ENCODE results near the gene ZFAND2B. TPM values are rescaled to one million over a fixed set of nuclear protein-coding genes. Genes with fewer than 3 reads are reported as not detected.

Gene ZFAND2B
- total RNA-seq, 1 experiment from 2014 or later: 25.7 TPM

DNA sequence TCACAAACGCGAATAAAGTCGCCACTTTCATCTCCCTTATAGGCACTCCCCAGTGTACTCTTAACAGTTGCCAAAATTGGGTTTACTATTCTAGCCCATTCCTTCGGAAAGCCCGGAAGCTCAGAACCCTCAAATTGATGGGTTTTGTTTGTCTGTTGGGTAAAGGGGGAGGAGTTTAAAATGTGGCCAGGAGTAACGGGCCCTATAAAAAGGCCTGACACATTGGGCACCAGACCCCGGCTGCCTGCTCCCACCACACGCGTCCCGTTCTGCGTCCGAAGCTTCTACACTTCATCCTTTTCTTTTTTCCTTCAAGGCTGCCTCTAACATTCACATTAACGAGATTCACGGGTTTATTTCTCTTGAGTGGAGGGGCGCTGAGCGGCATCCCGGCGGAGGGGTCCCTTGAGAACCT is 46.8 kb upstream of the ZFAND2B start:
- TF ChIP-seq, protein P1, sequence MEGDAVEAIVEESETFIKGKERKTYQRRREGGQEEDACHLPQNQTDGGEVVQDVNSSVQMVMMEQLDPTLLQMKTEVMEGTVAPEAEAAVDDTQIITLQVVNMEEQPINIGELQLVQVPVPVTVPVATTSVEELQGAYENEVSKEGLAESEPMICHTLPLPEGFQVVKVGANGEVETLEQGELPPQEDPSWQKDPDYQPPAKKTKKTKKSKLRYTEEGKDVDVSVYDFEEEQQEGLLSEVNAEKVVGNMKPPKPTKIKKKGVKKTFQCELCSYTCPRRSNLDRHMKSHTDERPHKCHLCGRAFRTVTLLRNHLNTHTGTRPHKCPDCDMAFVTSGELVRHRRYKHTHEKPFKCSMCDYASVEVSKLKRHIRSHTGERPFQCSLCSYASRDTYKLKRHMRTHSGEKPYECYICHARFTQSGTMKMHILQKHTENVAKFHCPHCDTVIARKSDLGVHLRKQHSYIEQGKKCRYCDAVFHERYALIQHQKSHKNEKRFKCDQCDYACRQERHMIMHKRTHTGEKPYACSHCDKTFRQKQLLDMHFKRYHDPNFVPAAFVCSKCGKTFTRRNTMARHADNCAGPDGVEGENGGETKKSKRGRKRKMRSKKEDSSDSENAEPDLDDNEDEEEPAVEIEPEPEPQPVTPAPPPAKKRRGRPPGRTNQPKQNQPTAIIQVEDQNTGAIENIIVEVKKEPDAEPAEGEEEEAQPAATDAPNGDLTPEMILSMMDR (IDR thresholded peaks at IDR 0.05; ENCODE audit: unreplicated experiment): no peak
- H3K27me3 Mint-ChIP-seq (ENCODE audit: unreplicated experiment): no peaks in the 10 kb centered on the region
- CTCF ChIA-PET: no interaction called here
- peaks cover 10% of the 10 kb centered on the region for H3K4me1 Mint-ChIP-seq (ENCODE audit: low read depth, unreplicated experiment)
- H3K27ac Mint-ChIP-seq (ENCODE audit: unreplicated experiment): peak overlapping the region; percentile 80
- no peaks in the 10 kb centered on the region for H3K9me3 Mint-ChIP-seq (ENCODE audit: low read depth, unreplicated experiment)
- H3K4me3 Mint-ChIP-seq (ENCODE audit: low read depth, unreplicated experiment): peak overlapping the region; percentile 83
- intact Hi-C loops (cut with micrococcal nuclease; ENCODE audit: unreplicated experiment): loop anchor here (1.0 to 10.0 kb wide), 5 partner anchors 37 to 285 kb away; partner anchors contain the start of gene ABCB6
- H3K36me3 Mint-ChIP-seq (ENCODE audit: insufficient read depth, unreplicated experiment): peaks cover 12% of the 10 kb centered on the region
- TSS peak; percentile 47 for BruUV-seq (replicated peaks)
- DNase-seq: no peak

DNA sequence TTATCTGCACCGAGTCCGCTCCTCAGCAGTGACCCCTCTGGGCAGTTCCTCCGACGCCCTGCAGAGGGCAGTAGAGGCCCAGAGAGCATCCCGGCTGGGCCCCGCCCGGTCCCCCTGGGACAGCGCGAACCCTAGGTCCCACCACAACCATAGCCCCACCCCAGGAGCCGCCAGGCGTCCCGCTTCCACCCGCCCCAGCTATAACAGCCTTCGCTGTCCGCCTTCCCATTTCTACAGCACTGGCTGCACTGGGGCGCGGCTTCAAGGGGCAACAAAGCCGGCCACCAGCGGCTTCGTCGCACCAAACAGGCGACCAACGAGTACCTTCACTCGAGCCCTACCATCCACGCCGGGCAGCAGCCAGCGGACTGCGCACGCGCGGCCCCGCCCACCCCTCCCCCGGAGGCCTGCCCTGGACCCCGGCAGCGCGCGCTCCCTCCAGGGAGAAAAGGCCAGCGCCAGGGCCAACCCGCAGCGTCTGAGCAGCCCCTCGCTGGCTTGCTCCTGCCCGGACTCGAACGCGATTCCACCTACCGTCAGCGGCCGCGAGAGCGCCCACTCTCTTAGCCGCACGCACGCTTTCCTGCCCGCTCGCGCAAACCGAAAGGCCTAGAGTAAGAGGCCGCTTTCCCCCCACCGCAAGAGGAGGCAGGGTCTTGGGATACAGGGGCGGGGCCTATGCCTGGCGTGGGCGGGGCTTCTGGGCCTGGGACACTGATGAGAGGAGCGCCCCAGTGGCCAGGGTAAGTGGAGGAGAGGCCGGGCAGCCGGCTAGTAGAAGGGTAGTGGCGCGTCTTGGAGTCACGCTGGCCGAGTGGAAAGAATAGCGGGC is 46.2 kb upstream of the ZFAND2B start, which contains the start of gene NHEJ1:
Gene NHEJ1 (minus strand): TSS at position 630 of the 832 bp plus-strand sequence. CDS start 2,453 bp downstream, outside the sequence.
- H3K27me3 Mint-ChIP-seq (ENCODE audit: unreplicated experiment): no peaks in the 10 kb centered on the region
- H3K4me3 Mint-ChIP-seq (ENCODE audit: low read depth, unreplicated experiment): peak within 1 kb of the TSS; percentile 83
- intact Hi-C loops (cut with micrococcal nuclease; ENCODE audit: unreplicated experiment): loop anchor here (1.0 to 10.0 kb wide), 3 partner anchors 54 to 192 kb away; partner anchors contain the start of gene ABCB6
- H3K4me1 Mint-ChIP-seq (ENCODE audit: low read depth, unreplicated experiment): peaks cover 10% of the 10 kb centered on the region
- H3K36me3 Mint-ChIP-seq (ENCODE audit: insufficient read depth, unreplicated experiment): peaks cover 12% of the 10 kb centered on the region
- DNase-seq: peak; percentile 97
- TF ChIP-seq, protein P1 (IDR thresholded peaks at IDR 0.05; ENCODE audit: unreplicated experiment): peak; percentile 98
- no TSS peak for BruUV-seq (replicated peaks)
- peak within 1 kb of the TSS; percentile 80 for H3K27ac Mint-ChIP-seq (ENCODE audit: unreplicated experiment)
- CTCF ChIA-PET: no interaction called here
- no peaks in the 10 kb centered on the region for H3K9me3 Mint-ChIP-seq (ENCODE audit: low read depth, unreplicated experiment)

DNA sequence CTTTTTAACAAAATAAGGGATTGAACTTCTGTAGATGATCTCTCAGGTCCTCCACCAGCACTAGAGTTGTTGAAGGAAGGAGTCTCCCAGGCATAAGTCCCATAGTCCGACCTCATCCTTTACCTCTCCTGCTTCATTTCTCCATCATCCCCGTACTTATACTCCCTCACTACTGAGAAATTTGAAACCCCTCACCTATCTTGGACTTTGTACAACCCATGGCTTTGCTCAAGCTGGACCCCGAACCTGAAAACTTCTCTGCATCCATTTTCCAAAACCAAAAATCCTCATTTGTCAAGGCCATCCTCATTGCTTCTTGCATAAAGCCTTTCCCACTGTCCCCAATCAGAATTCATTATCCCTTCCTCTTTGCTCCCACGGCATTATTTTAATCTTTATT is 45.5 kb upstream of the ZFAND2B start:
- peaks cover 10% of the 10 kb centered on the region for H3K4me1 Mint-ChIP-seq (ENCODE audit: low read depth, unreplicated experiment)
- TSS peak; percentile 48 for BruUV-seq (replicated peaks)

DNA sequence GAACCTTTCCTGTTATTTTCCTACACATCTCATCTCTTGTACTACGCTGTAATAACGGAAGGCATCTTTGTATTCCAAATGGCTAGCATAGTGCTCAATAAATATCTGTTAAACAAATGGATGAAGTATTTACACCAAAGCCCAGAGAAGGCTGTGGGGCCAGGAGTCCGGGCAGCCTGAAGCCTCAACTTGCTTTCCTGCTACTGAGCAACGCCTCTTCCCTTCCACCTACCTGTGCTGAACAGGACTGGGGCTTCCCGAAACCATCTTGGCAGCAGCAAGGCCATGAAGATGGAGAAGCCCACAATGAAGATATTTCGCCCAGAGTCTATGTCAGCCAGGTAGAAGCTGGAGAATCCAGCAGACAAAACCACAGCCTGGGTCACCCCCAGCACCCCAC is 43.4 kb upstream of the ZFAND2B start:
- TF ChIP-seq, protein P1 (IDR thresholded peaks at IDR 0.05; ENCODE audit: unreplicated experiment): no peak
- Mint-ChIP-seq H3K27me3 (ENCODE audit: unreplicated experiment) (no peaks in the 10 kb centered on the region), H3K4me1 (ENCODE audit: low read depth, unreplicated experiment) (peaks cover 10% of the 10 kb centered on the region), H3K27ac (ENCODE audit: unreplicated experiment) (no peak overlapping the region), H3K9me3 (ENCODE audit: low read depth, unreplicated experiment) (no peaks in the 10 kb centered on the region), H3K36me3 (ENCODE audit: insufficient read depth, unreplicated experiment) (peaks cover 12% of the 10 kb centered on the region), H3K4me3 (ENCODE audit: low read depth, unreplicated experiment) (no peak overlapping the region)
- CTCF ChIA-PET: no interaction called here
- DNase-seq: no peak
- intact Hi-C loops (cut with micrococcal nuclease; ENCODE audit: unreplicated experiment): loop anchor here (10.0 kb wide), 1 partner anchor 52 kb away; the partner anchor contains the start of gene ABCB6
- no TSS peak for BruUV-seq (replicated peaks)

More for the DNA sequence above, 45.5 kb upstream of the ZFAND2B start:
- Mint-ChIP-seq H3K27ac (ENCODE audit: unreplicated experiment) (peak overlapping the region; percentile 80), H3K36me3 (ENCODE audit: insufficient read depth, unreplicated experiment) (peaks cover 12% of the 10 kb centered on the region), H3K27me3 (ENCODE audit: unreplicated experiment) (no peaks in the 10 kb centered on the region), H3K4me3 (ENCODE audit: low read depth, unreplicated experiment) (peak overlapping the region; percentile 83), H3K9me3 (ENCODE audit: low read depth, unreplicated experiment) (no peaks in the 10 kb centered on the region)
- CTCF ChIA-PET: no interaction called here
- TF ChIP-seq, protein P1 (IDR thresholded peaks at IDR 0.05; ENCODE audit: unreplicated experiment): no peak
- intact Hi-C loops (cut with micrococcal nuclease; ENCODE audit: unreplicated experiment): loop anchor here (2.0 to 10.0 kb wide), 2 partner anchors 54 to 192 kb away; partner anchors contain the start of gene ABCB6
- no peak for DNase-seq
